Mammary epithelial cell (primary cell): ENCODE data around the gene SSTR5.

ENCODE experiments used
- EZH2 ChIP-seq: IDR thresholded peaks from 2 replicates; pipeline ENCODE4 v1.6.1; 2012; ENCODE audit warnings: low read length, inconsistent platforms, borderline replicate concordance
- TF ChIP-seq, protein P1 (sequence below), 2 donors: IDR thresholded peaks in 1 of 2; conservative IDR thresholded peaks in 1 of 2; 2 replicates each; pipeline ENCODE4 v1.5.1; 2011 to 2012; ENCODE audit warnings: inconsistent platforms in 2 of 2, low read length in 2 of 2, mild to moderate bottlenecking in 2 of 2, control low read depth in 1 of 2, low read depth in 1 of 2; ENCODE audit not compliant: insufficient read depth in 1 of 2; ENCODE audit errors: extremely low read depth in 1 of 2

DNA sequence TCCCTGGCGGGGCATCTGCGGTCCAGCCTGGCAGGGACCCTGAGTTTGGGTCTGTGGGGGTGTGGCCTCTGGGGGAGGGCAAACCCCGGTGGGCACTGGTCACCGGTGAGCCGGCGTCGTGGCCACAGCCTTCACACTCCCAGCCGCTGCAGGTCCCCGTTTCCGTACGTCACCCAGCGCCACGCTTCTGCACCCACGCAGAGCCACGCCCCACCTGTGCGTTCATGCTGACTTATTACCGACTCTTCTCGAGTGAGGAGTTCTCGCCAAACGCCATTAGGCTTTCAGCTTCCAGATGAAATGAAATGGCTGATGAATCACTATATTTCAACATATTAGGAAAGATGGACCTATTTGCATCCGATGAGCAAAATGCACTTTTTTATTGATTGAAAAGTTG, 8.8 kb upstream of the SSTR5 start:
- TF ChIP-seq, protein P1, sequence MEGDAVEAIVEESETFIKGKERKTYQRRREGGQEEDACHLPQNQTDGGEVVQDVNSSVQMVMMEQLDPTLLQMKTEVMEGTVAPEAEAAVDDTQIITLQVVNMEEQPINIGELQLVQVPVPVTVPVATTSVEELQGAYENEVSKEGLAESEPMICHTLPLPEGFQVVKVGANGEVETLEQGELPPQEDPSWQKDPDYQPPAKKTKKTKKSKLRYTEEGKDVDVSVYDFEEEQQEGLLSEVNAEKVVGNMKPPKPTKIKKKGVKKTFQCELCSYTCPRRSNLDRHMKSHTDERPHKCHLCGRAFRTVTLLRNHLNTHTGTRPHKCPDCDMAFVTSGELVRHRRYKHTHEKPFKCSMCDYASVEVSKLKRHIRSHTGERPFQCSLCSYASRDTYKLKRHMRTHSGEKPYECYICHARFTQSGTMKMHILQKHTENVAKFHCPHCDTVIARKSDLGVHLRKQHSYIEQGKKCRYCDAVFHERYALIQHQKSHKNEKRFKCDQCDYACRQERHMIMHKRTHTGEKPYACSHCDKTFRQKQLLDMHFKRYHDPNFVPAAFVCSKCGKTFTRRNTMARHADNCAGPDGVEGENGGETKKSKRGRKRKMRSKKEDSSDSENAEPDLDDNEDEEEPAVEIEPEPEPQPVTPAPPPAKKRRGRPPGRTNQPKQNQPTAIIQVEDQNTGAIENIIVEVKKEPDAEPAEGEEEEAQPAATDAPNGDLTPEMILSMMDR (conservative IDR thresholded peaks at IDR 0.05 in 1 of 2, IDR thresholded peaks at IDR 0.05 in 1 of 2; ENCODE audit: extremely low read depth in 1 of 2, insufficient read depth in 1 of 2, low read depth in 1 of 2, low read length in 2 of 2): no peak
- TF ChIP-seq EZH2: no peak
